SU-DHL-6 (cell line): ENCODE measurements around the gene THSD4.

Source experiments
- H2AFZ ChIP-seq: fragments of 200-600 bp; sonication (generic); 2 replicates; pipeline ENCODE4 v1.6.1; 2014; ENCODE audit warnings: low read depth, mild to moderate bottlenecking, moderate library complexity, mixed read lengths, antibody characterized with exemption, low read length; ENCODE audit not compliant: severe bottlenecking
- H3F3A ChIP-seq: fragments of 200-600 bp; shearing (Covaris generic); 2 replicates; pipeline ENCODE4 v1.6.0; 2016; ENCODE audit warnings: antibody characterized with exemption, mild to moderate bottlenecking; ENCODE audit not compliant: insufficient read depth
- H3K27ac ChIP-seq: fragments of 200-600 bp; sonication (generic); 2 replicates; pipeline ENCODE4 v1.5.1; 2016; ENCODE audit warnings: low read depth, mild to moderate bottlenecking, low read length, moderate library complexity, mixed read lengths
- H3K27me3 ChIP-seq: fragments of 200-600 bp; sonication (generic), shearing (Covaris generic); 2 replicates; pipeline ENCODE4 v1.6.0; 2014; ENCODE audit warnings: mild to moderate bottlenecking, low read length
- H3K36me3 ChIP-seq: fragments of 200-600 bp; sonication (generic); 2 replicates; pipeline ENCODE4 v1.6.1; 2014; ENCODE audit warnings: mild to moderate bottlenecking, low read length, mixed read lengths
- H3K4me2 ChIP-seq: fragments of 300-600, 200-600 bp; shearing (Covaris generic), sonication (generic); 2 replicates; pipeline ENCODE4 v1.6.0; 2014; ENCODE audit warnings: low read length, low read depth, mild to moderate bottlenecking; ENCODE audit not compliant: poor library complexity, severe bottlenecking
- H3K4me3 ChIP-seq: fragments of 200-600 bp; sonication (generic); 2 replicates; pipeline ENCODE4 v1.5.1; 2014; ENCODE audit warnings: antibody characterized with exemption, low read length, mild to moderate bottlenecking, mixed read lengths; ENCODE audit not compliant: insufficient read depth, poor library complexity, severe bottlenecking
- H3K79me2 ChIP-seq: fragments of 200-600 bp; sonication (generic); 2 replicates; pipeline ENCODE4 v1.6.1; 2014; ENCODE audit warnings: mild to moderate bottlenecking, low read length, moderate library complexity; ENCODE audit not compliant: insufficient read depth
- H3K9ac ChIP-seq: fragments of 200-600 bp; sonication (generic); 2 replicates; pipeline ENCODE4 v1.7.0; 2014; ENCODE audit warnings: mild to moderate bottlenecking, low read length
- H3K9me2 ChIP-seq: fragments of 200-600 bp; sonication (generic); replicated peaks from 2 replicates; pipeline ENCODE4 v1.6.1; 2014; ENCODE audit warnings: low read length; ENCODE audit not compliant: insufficient read depth
- H3K9me3 ChIP-seq: fragments of 200-600 bp; sonication (generic); 2 replicates; pipeline ENCODE4 v1.6.1; 2014; ENCODE audit warnings: low read length, mixed read lengths; ENCODE audit not compliant: insufficient read depth
- H4K20me1 ChIP-seq: fragments of 200-600 bp; sonication (generic); 2 replicates; pipeline ENCODE4 v1.6.1; 2014; ENCODE audit warnings: low read depth, mild to moderate bottlenecking, antibody characterized with exemption, low read length, moderate library complexity, mixed read lengths
- EZH2phosphoT487 ChIP-seq: fragments of 200-600 bp; sonication (generic), shearing (Covaris generic); conservative IDR thresholded peaks from 2 replicates; pipeline ENCODE4 v1.6.1; 2018; ENCODE audit warnings: mild to moderate bottlenecking, antibody characterized with exemption, low read length, moderate library complexity, mixed read lengths
- TF ChIP-seq, protein P1 (sequence below): fragments of 200-600 bp; sonication (generic); IDR thresholded peaks from one replicate; pipeline ENCODE4 v1.5.1; 2017; ENCODE audit warnings: antibody characterized with exemption, mild to moderate bottlenecking, low read length, moderate library complexity; ENCODE audit not compliant: insufficient read depth, poor library complexity, severe bottlenecking

The THSD4 gene

DNA sequence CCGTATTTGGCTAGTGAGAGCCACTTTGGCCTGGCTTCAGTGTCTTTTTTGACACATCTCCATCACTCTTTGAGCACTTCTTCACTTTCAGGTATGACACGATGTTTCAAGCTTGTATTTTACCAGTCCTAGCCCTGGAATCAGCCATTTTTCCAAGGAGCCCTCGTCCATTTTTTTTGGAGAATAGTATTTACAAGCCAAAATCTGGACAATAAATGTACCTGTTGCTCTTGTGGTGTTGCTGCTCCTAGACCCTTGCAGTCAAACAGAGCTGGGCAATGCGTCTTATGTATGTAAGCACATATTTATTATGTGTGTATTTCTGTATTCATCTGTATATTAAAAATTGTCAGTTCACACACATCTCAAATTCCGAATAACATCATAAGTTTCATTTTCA lies 231.2 kb downstream of the THSD4 start:
- no peaks in the 10 kb centered on the region for H3K9me3 ChIP-seq
- no peaks in the 10 kb centered on the region for H3K79me2 ChIP-seq
- H3K4me3 ChIP-seq, result no peak overlapping the region
- H3K9ac ChIP-seq, result no peak overlapping the region
- no peak overlapping the region for H3K4me2 ChIP-seq
- no peak overlapping the region for H2AFZ ChIP-seq
- no peaks in the 10 kb centered on the region for H3K36me3 ChIP-seq
- no peak for TF ChIP-seq EZH2phosphoT487
- TF ChIP-seq, protein P1, sequence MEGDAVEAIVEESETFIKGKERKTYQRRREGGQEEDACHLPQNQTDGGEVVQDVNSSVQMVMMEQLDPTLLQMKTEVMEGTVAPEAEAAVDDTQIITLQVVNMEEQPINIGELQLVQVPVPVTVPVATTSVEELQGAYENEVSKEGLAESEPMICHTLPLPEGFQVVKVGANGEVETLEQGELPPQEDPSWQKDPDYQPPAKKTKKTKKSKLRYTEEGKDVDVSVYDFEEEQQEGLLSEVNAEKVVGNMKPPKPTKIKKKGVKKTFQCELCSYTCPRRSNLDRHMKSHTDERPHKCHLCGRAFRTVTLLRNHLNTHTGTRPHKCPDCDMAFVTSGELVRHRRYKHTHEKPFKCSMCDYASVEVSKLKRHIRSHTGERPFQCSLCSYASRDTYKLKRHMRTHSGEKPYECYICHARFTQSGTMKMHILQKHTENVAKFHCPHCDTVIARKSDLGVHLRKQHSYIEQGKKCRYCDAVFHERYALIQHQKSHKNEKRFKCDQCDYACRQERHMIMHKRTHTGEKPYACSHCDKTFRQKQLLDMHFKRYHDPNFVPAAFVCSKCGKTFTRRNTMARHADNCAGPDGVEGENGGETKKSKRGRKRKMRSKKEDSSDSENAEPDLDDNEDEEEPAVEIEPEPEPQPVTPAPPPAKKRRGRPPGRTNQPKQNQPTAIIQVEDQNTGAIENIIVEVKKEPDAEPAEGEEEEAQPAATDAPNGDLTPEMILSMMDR, result no peak
- H3K27me3 ChIP-seq, result no peaks in the 10 kb centered on the region
- no peaks in the 10 kb centered on the region for H3K9me2 ChIP-seq
- no peaks in the 10 kb centered on the region for H4K20me1 ChIP-seq
- no peaks in the 10 kb centered on the region for H3F3A ChIP-seq
- H3K27ac ChIP-seq, result no peak overlapping the region

DNA sequence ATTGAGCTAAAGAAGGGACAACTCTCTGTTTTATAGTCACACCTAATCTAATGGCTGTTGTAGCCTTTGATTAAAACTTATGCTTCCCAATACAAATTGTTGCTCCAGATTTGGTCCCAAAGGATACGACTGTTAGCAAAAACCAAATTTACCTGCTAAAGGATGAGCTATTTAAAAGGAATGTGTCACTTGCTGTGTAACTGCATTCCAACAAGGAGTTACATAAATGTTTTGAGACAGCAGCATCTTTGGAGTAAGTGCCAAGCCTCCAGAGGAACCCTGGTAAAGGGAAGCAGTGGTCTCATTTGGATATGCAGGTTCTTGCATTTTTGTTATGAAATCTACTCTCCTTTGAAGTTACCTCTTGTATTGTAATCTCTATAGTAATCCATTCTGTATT lies 233.3 kb downstream of the THSD4 start:
- Histone ChIP-seq H3K9ac (no peak overlapping the region), H3K9me2 (no peaks in the 10 kb centered on the region), H3K4me2 (no peak overlapping the region), H3K27ac (no peak overlapping the region), H3K27me3 (no peaks in the 10 kb centered on the region), H3K9me3 (no peaks in the 10 kb centered on the region), H3K36me3 (no peaks in the 10 kb centered on the region), H3K79me2 (no peaks in the 10 kb centered on the region), H4K20me1 (no peaks in the 10 kb centered on the region), H3F3A (no peaks in the 10 kb centered on the region), H2AFZ (no peak overlapping the region), H3K4me3 (no peak overlapping the region)
- TF ChIP-seq, protein P1, result no peak
- TF ChIP-seq EZH2phosphoT487, result no peak

GRCh38 chr15:71349336-71349735 lies 234.1 kb downstream of the THSD4 start:
- H3K4me2 ChIP-seq, result no peak overlapping the region
- no peaks in the 10 kb centered on the region for H3K9me2 ChIP-seq
- H3F3A ChIP-seq, result no peaks in the 10 kb centered on the region
- no peaks in the 10 kb centered on the region for H3K79me2 ChIP-seq
- TF ChIP-seq EZH2phosphoT487, result no peak
- TF ChIP-seq, protein P1, result no peak
- H3K9ac ChIP-seq, result no peak overlapping the region
- H3K27ac ChIP-seq, result no peak overlapping the region
- no peak overlapping the region for H3K4me3 ChIP-seq
- H3K27me3 ChIP-seq, result no peaks in the 10 kb centered on the region
- H3K9me3 ChIP-seq, result no peaks in the 10 kb centered on the region
- no peaks in the 10 kb centered on the region for H4K20me1 ChIP-seq
- no peaks in the 10 kb centered on the region for H3K36me3 ChIP-seq
- H2AFZ ChIP-seq, result no peak overlapping the region
